ENCODE results near the gene SCT.

DNA sequence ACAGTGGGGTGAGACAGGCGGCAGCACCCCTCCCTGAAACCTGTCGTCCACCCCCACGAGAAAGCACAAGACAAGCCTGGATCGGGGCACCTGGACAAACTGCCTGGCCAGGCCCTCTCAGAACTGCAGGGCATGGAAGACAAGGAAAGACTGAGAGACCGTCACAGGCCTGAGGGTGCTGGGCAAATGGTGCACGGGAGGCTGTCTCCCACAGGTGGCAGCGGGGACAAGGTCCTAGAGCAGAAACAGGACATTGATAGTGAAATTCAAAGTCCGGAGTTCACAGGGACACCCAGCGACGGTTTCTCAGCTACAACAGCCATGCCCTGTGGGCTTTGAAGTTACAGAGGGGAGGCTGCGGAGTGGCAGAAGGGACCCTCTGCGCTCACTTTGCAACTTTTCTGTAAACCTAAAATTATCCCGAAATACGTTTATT is 30.7 kb upstream of the SCT start:
- TF ChIP-seq, protein P1, sequence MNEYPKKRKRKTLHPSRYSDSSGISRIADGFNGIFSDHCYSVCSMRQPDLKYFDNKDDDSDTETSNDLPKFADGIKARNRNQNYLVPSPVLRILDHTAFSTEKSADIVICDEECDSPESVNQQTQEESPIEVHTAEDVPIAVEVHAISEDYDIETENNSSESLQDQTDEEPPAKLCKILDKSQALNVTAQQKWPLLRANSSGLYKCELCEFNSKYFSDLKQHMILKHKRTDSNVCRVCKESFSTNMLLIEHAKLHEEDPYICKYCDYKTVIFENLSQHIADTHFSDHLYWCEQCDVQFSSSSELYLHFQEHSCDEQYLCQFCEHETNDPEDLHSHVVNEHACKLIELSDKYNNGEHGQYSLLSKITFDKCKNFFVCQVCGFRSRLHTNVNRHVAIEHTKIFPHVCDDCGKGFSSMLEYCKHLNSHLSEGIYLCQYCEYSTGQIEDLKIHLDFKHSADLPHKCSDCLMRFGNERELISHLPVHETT (tag by site-specific recombination; IDR thresholded peaks at IDR 0.05): no peak
- TF ChIP-seq, protein P2, sequence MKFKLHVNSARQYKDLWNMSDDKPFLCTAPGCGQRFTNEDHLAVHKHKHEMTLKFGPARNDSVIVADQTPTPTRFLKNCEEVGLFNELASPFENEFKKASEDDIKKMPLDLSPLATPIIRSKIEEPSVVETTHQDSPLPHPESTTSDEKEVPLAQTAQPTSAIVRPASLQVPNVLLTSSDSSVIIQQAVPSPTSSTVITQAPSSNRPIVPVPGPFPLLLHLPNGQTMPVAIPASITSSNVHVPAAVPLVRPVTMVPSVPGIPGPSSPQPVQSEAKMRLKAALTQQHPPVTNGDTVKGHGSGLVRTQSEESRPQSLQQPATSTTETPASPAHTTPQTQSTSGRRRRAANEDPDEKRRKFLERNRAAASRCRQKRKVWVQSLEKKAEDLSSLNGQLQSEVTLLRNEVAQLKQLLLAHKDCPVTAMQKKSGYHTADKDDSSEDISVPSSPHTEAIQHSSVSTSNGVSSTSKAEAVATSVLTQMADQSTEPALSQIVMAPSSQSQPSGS (tag by site-specific recombination; IDR thresholded peaks at IDR 0.05; ENCODE audit: low read depth): no peak
- no peak for TF ChIP-seq ZNF175 (tag by site-specific recombination; IDR thresholded peaks at IDR 0.05)
- TF ChIP-seq ZNF184 (tag by site-specific recombination; IDR thresholded peaks at IDR 0.05): no peak
- TF ChIP-seq, protein P3, sequence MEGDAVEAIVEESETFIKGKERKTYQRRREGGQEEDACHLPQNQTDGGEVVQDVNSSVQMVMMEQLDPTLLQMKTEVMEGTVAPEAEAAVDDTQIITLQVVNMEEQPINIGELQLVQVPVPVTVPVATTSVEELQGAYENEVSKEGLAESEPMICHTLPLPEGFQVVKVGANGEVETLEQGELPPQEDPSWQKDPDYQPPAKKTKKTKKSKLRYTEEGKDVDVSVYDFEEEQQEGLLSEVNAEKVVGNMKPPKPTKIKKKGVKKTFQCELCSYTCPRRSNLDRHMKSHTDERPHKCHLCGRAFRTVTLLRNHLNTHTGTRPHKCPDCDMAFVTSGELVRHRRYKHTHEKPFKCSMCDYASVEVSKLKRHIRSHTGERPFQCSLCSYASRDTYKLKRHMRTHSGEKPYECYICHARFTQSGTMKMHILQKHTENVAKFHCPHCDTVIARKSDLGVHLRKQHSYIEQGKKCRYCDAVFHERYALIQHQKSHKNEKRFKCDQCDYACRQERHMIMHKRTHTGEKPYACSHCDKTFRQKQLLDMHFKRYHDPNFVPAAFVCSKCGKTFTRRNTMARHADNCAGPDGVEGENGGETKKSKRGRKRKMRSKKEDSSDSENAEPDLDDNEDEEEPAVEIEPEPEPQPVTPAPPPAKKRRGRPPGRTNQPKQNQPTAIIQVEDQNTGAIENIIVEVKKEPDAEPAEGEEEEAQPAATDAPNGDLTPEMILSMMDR (tag by site-specific recombination; IDR thresholded peaks at IDR 0.05): no peak
- no peak for TF ChIP-seq ZBTB7A (tag by site-specific recombination; IDR thresholded peaks at IDR 0.05; ENCODE audit: low read depth)
- TF ChIP-seq ZNF214 (tag by site-specific recombination; IDR thresholded peaks at IDR 0.05; ENCODE audit: borderline replicate concordance): no peak
- TF ChIP-seq, protein P4, sequence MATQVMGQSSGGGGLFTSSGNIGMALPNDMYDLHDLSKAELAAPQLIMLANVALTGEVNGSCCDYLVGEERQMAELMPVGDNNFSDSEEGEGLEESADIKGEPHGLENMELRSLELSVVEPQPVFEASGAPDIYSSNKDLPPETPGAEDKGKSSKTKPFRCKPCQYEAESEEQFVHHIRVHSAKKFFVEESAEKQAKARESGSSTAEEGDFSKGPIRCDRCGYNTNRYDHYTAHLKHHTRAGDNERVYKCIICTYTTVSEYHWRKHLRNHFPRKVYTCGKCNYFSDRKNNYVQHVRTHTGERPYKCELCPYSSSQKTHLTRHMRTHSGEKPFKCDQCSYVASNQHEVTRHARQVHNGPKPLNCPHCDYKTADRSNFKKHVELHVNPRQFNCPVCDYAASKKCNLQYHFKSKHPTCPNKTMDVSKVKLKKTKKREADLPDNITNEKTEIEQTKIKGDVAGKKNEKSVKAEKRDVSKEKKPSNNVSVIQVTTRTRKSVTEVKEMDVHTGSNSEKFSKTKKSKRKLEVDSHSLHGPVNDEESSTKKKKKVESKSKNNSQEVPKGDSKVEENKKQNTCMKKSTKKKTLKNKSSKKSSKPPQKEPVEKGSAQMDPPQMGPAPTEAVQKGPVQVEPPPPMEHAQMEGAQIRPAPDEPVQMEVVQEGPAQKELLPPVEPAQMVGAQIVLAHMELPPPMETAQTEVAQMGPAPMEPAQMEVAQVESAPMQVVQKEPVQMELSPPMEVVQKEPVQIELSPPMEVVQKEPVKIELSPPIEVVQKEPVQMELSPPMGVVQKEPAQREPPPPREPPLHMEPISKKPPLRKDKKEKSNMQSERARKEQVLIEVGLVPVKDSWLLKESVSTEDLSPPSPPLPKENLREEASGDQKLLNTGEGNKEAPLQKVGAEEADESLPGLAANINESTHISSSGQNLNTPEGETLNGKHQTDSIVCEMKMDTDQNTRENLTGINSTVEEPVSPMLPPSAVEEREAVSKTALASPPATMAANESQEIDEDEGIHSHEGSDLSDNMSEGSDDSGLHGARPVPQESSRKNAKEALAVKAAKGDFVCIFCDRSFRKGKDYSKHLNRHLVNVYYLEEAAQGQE (tag by site-specific recombination; IDR thresholded peaks at IDR 0.05): no peak
- no peak for TF ChIP-seq TCF7L2 (IDR thresholded peaks at IDR 0.05; ENCODE audit: borderline replicate concordance, low read depth, low read length)
- TF ChIP-seq ZNF423 (tag by site-specific recombination; IDR thresholded peaks at IDR 0.05): no peak
